Spleen (tissue), 11 donors: ENCODE data around the gene CIAO3. TPM values are rescaled to one million over a fixed set of nuclear protein-coding genes. Genes with fewer than 3 reads are reported as not detected.

Experiments used
- DNase-seq: peaks from one replicate; pipeline ENCODE4 v3.0.0-alpha.2; 2020
- H3K27ac ChIP-seq, 8 donors: fragments of 200-600 bp; sonication (generic) in 7 of 8; 1 replicate in 4 of 8; 2 replicates in 4 of 8; pipeline versions ENCODE4 v1.5.0 to v1.8.0; 2016 to 2021; ENCODE audit warnings: inconsistent platforms in 4 of 8, mild to moderate bottlenecking in 4 of 8, moderate library complexity in 1 of 8
- H3K27me3 ChIP-seq, 7 donors: fragments of 200-600 bp; sonication (generic) in 6 of 7; replicated peaks in 1 of 7; 1 replicate in 4 of 7; 2 replicates in 3 of 7; pipeline versions ENCODE4 v1.5.0 to v1.8.0; 2016 to 2021; ENCODE audit warnings: inconsistent platforms in 3 of 7, mild to moderate bottlenecking in 1 of 7
- H3K36me3 ChIP-seq, 6 donors: fragments of 200-600 bp; sonication (generic) in 5 of 6; 1 replicate in 4 of 6; 2 replicates in 2 of 6; pipeline versions ENCODE4 v1.5.0 to v1.8.0; 2016 to 2021; ENCODE audit warnings: inconsistent platforms in 2 of 6
- H3K4me1 ChIP-seq, 6 donors: fragments of 200-600 bp; sonication (generic) in 5 of 6; 1 replicate in 3 of 6; 2 replicates in 3 of 6; pipeline versions ENCODE4 v1.5.0 to v1.8.0; 2016 to 2021; ENCODE audit warnings: inconsistent platforms in 3 of 6
- H3K4me3 ChIP-seq, 8 donors: fragments of 200-600 bp; sonication (generic) in 7 of 8; 1 replicate in 4 of 8; 2 replicates in 4 of 8; pipeline versions ENCODE4 v1.5.0 to v1.8.0; 2016 to 2021; ENCODE audit warnings: inconsistent platforms in 4 of 8, mild to moderate bottlenecking in 4 of 8, moderate library complexity in 2 of 8
- H3K9me3 ChIP-seq, 8 donors: fragments of 200-600 bp; sonication (generic) in 7 of 8; 1 replicate in 4 of 8; 2 replicates in 4 of 8; pipeline versions ENCODE4 v1.5.0 to v1.8.0; 2016 to 2021; ENCODE audit warnings: inconsistent platforms in 4 of 8
- CTCF ChIP-seq, 11 experiments: fragments of 200-600 bp in 7 of 11; fragments of 450-650 bp in 4 of 11; sonication (generic) in 4 of 11; IDR thresholded peaks in 8 of 11; conservative IDR thresholded peaks in 3 of 11; 1 replicate in 7 of 11; 2 replicates in 4 of 11; pipeline versions ENCODE4 v1.4.0 to v1.8.0; 2016 to 2021; ENCODE audit warnings: antibody characterized with exemption in 11 of 11, inconsistent platforms in 4 of 11, mild to moderate bottlenecking in 1 of 11
- POLR2A ChIP-seq, 3 donors: fragments of 450-650 bp; IDR thresholded peaks; one replicate each; pipeline ENCODE4 v1.5.1; 2017; ENCODE audit warnings: antibody characterized with exemption in 3 of 3, mild to moderate bottlenecking in 1 of 3
- POLR2AphosphoS5 ChIP-seq, 3 donors: sonication (generic); formaldehyde crosslinking; IDR thresholded peaks; one replicate each; pipeline ENCODE4 v1.5.1; 2017; ENCODE audit warnings: antibody characterized with exemption in 3 of 3
- WGBS, 5 donors: extraction: QIAGEN DNeasy Blood & Tissue Kit in 3 of 5; methylation state at CpG; one replicate each; pipeline versions ENCODE4 v1.1.5 to v1.1.7; 2013 to 2018; 5-methylcytosine and 5-hydroxymethylcytosine counted together
- intact Hi-C: fragments of 100-400 bp; cut with DNase I; formaldehyde crosslinking; loops from one replicate; pipeline ENCODE4 v1.15.0; 2023; ENCODE audit warnings: low total_unique reads
- polyA plus RNA-seq, 3 donors: library from polyadenylated mRNA; stranded (reverse); fragments of 200-250 nt; gene quantifications; one replicate each; pipeline ENCODE4 v1.2.1, GENCODE V29; 2013
- total RNA-seq, 7 donors: library from RNA; depleted of rRNA in 3 of 7; stranded (reverse); fragments of >200 nt in 3 of 7; fragmentation: NEBNext Ultra II Directional in 4 of 7; extraction: Animal tissue kit (Norgen Biotek cat#: 25700) in 4 of 7; gene quantifications; one replicate each; pipeline versions ENCODE4 v1.1.0 to v1.2.1, GENCODE V29; 2016 to 2021
- donor health status: healthy with polysubstance abuse.
- donor health status: DM: no; HTN: no; CAD: no; lungs with moderate emphysema.
- donor health status: DM: no; HTN: no; CAD: no.
- donor health status: Bipolar disorder and iron deficiency.
- donor health status: healthy.
- donor health status: DM: no; HTN: no; CAD: no.
- donor health status: DM: yes; HTN: yes; CAD: no.

The CIAO3 gene
- total and polyA plus RNA-seq, 10 donors, result 24.9 to 80.4 (median 39.4) TPM

- H3K4me1 ChIP-seq, result peaks cover 40 to 92% (median 79%) of the 10 kb centered on the region in 6 donors
Measured at GRCh38 chr16:684961-685696, 55.7 kb downstream of the CIAO3 start.

GRCh38 chr16:684071-684794 is 56.6 kb downstream of the CIAO3 start, which contains the start of gene JMJD8:
Gene JMJD8 (minus strand): TSS chr16:684334. CDS start chr16:684319, 15 bp downstream.
- intact Hi-C loops, result no loop called here
- Histone ChIP-seq H3K27me3 (no peaks in the 10 kb centered on the region), H3K36me3 (peaks cover 0 to 56% (median 32%) of the 10 kb centered on the region in 6 donors), H3K4me1 (peaks cover 34 to 87% (median 75%) of the 10 kb centered on the region in 6 donors), H3K9me3 (no peaks in the 10 kb centered on the region), H3K4me3 (peak within 1 kb of the TSS; percentile 56 to 93 (median 74)), H3K27ac (peak within 1 kb of the TSS; percentile 71 to 93 (median 86))
- DNase-seq, result peak; percentile 100
- WGBS, 5 donors, result 2 to 4% (median 3%) methylated on average over 28 to 91 of the region's 91 CpGs
- TF ChIP-seq POLR2A (IDR thresholded peaks at IDR 0.05) (peak in 2 of 3 donors; percentile 5 to 67), CTCF (IDR thresholded peaks at IDR 0.05 in 8 of 11, conservative IDR thresholded peaks at IDR 0.05 in 3 of 11) (peak in 1 of 11 experiments; percentile 28), POLR2AphosphoS5 (IDR thresholded peaks at IDR 0.05) (peak; percentile 91 to 95 (median 91))

More at GRCh38 chr16:684961-685696, 55.7 kb downstream of the CIAO3 start:
- Histone ChIP-seq H3K9me3 (no peaks in the 10 kb centered on the region), H3K36me3 (peaks cover 0 to 56% (median 32%) of the 10 kb centered on the region in 6 donors), H3K4me3 (peak overlapping the region in 7 of 8 donors; percentile 67 to 93 (median 75)), H3K27me3 (no peaks in the 10 kb centered on the region), H3K27ac (peak overlapping the region in 6 of 8 donors; percentile 78 to 93 (median 88))
- intact Hi-C loops, result no loop called here
- WGBS, 5 donors, result 93 to 97% (median 94%) methylated on average over 46 to 61 of the region's 61 CpGs
- peak; percentile 89 for DNase-seq
- TF ChIP-seq POLR2AphosphoS5 (IDR thresholded peaks at IDR 0.05), result peak in 2 of 3 donors; percentile 12 to 36
- no peak for TF ChIP-seq CTCF (IDR thresholded peaks at IDR 0.05 in 8 of 11, conservative IDR thresholded peaks at IDR 0.05 in 3 of 11)

- no peak for DNase-seq
- TF ChIP-seq POLR2AphosphoS5 (IDR thresholded peaks at IDR 0.05) (peak in 1 of 3 donors; percentile 31), POLR2A (IDR thresholded peaks at IDR 0.05) (no peak), CTCF (IDR thresholded peaks at IDR 0.05 in 8 of 11, conservative IDR thresholded peaks at IDR 0.05 in 3 of 11) (no peak)
- Histone ChIP-seq H3K9me3 (no peaks in the 10 kb centered on the region), H3K36me3 (peaks cover 0 to 56% (median 32%) of the 10 kb centered on the region in 6 donors), H3K4me3 (peak overlapping the region; percentile 56 to 93 (median 74)), H3K4me1 (peaks cover 30 to 87% (median 73%) of the 10 kb centered on the region in 6 donors), H3K27ac (peak overlapping the region; percentile 71 to 93 (median 86)), H3K27me3 (no peaks in the 10 kb centered on the region)
- WGBS, 5 donors, result 24 to 41% (median 26%) methylated on average over 18 to 57 of the region's 57 CpGs
- intact Hi-C loops, result no loop called here
Measured at GRCh38 chr16:683396-684070, 57.3 kb downstream of the CIAO3 start.
